ENCODE results near the gene ATXN7L2. TPM values are rescaled to one million over a fixed set of nuclear protein-coding genes. Genes with fewer than 3 reads are reported as not detected.
"Not testable (repeated sequence)": the region's sequence is repeated elsewhere in the genome, so short reads cannot be mapped to it uniquely, and the experiment has no call there.

ATXN7L2 gene, protein sequence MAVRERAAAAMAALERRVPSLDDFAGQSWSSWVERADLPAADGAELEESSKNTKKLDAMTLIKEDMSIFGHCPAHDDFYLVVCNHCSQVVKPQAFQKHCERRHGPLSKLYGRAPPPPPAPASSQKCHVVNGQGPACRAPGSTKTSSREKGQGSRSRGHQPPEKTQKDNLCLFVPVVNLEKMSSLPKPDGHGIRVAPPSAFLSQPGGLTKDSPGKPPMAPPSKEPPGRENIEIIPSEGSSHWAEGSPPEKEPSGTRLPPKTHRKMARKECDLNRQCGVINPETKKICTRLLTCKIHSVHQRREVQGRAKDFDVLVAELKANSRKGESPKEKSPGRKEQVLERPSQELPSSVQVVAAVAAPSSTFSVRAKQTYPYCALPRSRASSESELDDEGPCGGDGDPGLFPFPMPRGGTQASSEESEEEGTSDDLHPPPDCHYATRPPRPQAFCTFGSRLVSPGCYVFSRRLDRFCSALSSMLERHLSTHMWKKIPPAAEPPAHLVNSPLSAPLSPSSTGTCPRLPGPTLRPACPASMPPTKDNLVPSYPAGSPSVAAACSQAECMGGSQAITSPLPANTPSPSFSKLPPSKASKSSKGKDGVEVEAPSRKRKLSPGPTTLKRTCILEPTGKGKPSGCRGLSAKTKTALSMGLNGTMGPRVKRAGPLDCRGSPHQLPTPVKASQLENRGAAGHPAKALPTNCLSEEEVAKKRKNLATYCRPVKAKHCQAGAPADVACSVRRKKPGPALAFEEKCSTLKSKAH
- 7.4 and 7.7 TPM in 2 replicates for total RNA-seq

DNA sequence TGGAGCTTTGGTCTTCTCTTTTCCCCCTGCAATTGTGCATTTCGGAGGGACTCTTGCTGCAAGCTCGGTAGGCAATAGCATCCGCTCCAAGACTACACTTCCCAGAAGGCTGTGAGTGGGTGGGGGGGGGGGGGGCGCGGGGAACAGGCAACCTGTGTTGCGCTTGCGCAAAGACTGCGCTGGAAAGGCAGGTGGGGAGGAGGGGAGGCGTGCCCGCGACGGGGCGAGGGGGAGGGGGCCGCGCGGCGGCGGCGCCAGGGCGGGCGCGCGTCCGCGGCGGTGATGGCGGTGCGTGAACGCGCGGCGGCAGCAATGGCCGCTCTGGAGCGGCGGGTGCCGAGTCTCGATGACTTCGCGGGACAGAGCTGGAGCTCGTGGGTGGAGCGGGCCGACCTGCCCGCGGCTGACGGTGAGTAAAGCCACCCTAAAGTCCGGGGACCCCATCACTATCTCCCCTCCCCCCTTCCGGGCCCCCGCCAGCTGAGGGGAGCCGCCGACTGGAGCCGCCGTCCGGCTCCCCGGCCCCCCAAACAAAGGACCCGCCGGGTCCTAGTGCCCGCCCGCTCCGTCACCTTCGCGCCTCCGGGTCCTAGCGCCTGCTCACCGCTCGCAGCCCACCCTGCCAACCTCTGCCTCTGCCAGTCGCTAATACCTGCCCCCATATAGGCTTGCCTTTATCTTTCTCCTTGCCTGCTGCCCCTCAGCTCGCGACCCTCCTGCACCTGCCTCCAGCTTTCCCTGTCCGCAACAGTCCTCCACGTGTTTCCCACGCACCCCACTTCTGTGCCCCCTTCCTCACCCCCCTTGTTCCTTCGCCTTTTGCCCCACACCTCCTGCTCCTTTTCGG, at the start of gene ATXN7L2:
Gene ATXN7L2, plus strand, starts transcription at position 234 of the 847 bp plus-strand sequence. Its CDS starts 49 bp downstream, at position 283.
- no peak for DNase-seq (ENCODE audit: low read depth)
- TF ChIP-seq, protein P1, sequence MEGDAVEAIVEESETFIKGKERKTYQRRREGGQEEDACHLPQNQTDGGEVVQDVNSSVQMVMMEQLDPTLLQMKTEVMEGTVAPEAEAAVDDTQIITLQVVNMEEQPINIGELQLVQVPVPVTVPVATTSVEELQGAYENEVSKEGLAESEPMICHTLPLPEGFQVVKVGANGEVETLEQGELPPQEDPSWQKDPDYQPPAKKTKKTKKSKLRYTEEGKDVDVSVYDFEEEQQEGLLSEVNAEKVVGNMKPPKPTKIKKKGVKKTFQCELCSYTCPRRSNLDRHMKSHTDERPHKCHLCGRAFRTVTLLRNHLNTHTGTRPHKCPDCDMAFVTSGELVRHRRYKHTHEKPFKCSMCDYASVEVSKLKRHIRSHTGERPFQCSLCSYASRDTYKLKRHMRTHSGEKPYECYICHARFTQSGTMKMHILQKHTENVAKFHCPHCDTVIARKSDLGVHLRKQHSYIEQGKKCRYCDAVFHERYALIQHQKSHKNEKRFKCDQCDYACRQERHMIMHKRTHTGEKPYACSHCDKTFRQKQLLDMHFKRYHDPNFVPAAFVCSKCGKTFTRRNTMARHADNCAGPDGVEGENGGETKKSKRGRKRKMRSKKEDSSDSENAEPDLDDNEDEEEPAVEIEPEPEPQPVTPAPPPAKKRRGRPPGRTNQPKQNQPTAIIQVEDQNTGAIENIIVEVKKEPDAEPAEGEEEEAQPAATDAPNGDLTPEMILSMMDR (conservative IDR thresholded peaks at IDR 0.05; ENCODE audit: low read depth, low read length), result no peak
- peak within 1 kb of the TSS; percentile 82 for H3K4me3 ChIP-seq (ENCODE audit: low read depth, low read length)

DNA sequence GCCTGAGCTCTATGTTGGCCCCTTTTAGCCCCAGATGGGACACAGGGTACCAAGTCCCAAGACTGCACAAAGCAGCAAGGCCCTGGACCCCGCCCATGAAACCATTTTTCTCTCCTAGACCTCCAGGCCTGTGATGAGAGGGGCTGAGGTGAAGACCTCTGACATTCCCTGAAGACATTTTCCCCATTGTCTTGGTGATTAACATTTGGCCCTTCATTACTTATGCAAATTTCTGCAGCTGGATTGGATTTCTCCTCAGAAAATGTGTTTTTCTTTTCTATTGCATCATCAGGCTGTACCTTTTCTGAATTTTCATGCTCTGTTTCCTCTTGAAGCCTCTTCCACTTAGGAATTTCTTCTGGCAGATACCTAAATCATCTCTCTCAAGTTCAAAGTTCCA, 49.2 kb upstream of the ATXN7L2 start:
- TF ChIP-seq, protein P1 (conservative IDR thresholded peaks at IDR 0.05; ENCODE audit: low read depth, low read length), result no peak
- no peak overlapping the region for H3K4me3 ChIP-seq (ENCODE audit: low read depth, low read length)
- no peak for DNase-seq (ENCODE audit: low read depth)

DNA sequence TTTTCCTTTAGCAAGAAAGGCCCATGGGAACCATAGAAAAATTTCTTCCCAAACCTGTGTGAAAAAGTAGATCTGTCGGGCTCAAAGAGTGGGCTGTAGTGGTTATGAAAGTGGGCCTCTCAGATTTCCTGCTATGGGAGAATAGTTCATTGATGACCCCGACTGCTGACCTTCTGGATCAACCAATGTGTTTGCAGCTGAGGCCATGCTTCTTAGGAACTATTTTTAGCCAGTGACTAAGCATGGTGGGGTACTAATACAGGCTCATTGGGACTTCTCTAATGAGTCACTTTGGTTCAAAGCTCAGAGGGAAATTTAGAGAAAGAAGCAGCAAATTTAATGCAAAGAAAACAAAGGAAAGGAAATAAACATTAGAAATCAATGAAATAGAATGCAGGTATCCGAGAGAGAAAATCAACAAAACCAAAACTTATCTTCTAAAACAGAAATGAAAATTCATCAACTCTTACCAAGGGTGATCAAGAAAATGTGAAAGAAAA, 44.9 kb upstream of the ATXN7L2 start:
- peak; percentile 79 for DNase-seq (ENCODE audit: low read depth)
- no peak overlapping the region for H3K4me3 ChIP-seq (ENCODE audit: low read depth, low read length)
- TF ChIP-seq, protein P1 (conservative IDR thresholded peaks at IDR 0.05; ENCODE audit: low read depth, low read length), result no peak

DNA sequence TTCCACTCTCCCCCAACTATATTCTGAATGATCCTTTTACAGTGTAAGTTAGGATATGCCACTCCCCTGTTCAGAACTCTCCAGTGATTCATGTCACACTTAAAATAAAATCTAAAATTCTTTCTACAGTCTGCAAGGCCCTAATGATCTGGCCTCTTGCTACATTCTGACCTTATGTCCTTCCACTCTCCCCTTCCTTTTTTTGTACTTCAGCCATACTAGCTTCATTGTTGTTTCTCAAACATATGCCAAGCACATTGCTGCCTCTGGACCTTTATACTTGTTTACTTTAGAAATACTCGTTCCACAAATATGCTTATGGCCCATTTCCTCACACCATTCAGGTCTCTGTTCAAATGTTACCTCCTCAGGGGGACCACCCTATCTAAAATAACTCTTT, 42.6 kb upstream of the ATXN7L2 start:
- TF ChIP-seq, protein P1 (conservative IDR thresholded peaks at IDR 0.05; ENCODE audit: low read depth, low read length), result no peak
- no peak for DNase-seq (ENCODE audit: low read depth)

DNA sequence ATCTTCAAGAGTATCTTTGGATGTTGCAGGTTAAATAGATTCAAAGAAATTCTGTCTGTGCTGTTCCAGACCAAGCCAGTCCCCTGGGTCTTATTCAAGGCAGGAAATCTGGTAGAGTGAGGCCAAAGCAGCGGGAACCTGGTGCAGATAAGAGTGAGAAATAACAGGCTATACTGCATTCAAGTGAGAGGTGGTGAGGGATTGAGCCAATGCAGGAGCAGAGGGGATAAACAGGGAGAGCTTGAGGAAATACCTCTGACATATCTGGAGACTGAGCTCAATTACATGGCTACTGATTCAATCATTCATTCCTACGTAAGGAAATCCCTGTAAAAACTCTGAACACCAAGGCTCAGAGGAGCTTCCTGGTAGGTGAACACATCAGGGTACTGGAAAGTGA, 40.2 kb upstream of the ATXN7L2 start:
- no peak for DNase-seq (ENCODE audit: low read depth)
- no peak overlapping the region for H3K4me3 ChIP-seq (ENCODE audit: low read depth, low read length)
- TF ChIP-seq, protein P1 (conservative IDR thresholded peaks at IDR 0.05; ENCODE audit: low read depth, low read length), result no peak

More for the DNA sequence above, 42.6 kb upstream of the ATXN7L2 start:
- no peak overlapping the region for H3K4me3 ChIP-seq (ENCODE audit: low read depth, low read length)

DNA sequence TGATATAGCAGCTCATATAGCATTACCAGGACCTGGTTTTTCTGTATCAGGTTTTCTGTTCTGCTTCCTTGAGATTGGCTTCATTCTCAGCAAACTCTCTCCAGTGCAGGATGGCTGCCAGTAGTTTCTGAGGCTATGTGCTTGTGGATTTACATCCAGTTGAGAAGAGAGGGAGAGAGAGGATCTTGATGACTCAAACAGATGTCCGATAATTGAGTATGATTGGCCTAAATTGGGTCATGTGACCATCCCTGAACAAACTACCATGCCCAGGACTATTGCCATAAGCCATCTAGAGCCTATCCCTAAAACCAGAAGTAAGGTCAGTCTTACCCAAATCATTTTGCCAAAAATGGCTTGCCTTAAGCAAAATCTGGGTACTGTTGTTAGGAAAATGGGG, 39.4 kb upstream of the ATXN7L2 start:
- no peak overlapping the region for H3K4me3 ChIP-seq (ENCODE audit: low read depth, low read length)
- DNase-seq (ENCODE audit: low read depth), result no peak
- TF ChIP-seq, protein P1 (conservative IDR thresholded peaks at IDR 0.05; ENCODE audit: low read depth, low read length), result no peak

DNA sequence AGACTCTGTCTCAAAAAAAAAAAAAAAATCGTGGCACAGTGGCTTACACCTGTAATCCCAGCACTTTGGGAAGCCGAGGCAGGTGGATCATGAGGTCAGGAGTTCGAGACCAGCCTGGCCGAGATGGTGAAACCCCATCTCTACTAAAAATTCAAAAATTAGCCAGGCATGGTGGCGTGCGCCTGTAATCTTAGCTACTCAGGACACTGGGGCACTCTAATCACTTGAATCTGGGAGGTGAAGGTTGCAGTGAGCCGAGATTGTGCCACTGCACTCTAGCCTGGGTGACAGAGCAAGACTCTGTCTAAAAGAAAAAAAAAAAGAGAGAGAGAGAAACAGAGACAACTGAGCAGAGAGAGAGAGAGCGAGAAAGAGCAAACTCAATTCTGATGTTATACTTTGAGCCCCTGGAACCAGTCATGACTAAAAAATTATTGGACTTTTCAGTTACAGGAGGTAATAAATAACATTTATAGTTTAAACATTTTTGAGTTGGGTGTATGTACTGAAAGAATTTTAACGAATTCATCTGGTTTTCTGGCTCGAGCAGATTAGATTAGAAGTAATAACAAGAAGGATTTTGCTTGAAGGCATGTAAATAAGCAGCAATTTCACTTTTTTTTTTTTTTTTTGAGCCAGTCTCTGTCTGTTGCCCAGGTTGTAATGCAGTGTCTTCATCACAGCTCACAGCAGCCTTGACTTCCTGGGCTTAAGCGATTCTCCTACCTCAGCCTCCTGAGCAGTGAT, 37.6 kb upstream of the ATXN7L2 start:
- not testable (repeated sequence) for DNase-seq (ENCODE audit: low read depth); H3K4me3 ChIP-seq (ENCODE audit: low read depth, low read length)
